GM21515 (cell line): Measurements from ENCODE around the gene ZC3H10.
A peak's percentile ranks its signal among the peaks of the same experiment; 100 is the strongest.
"Not testable (repeated sequence)": the region's sequence is repeated elsewhere in the genome, so short reads cannot be mapped to it uniquely, and the experiment has no call there.

Experiments used
- ATAC-seq: cut with Tn5 transposase; IDR thresholded peaks from one replicate; pipeline ENCODE4 v1.9.1; 2021; ENCODE audit not compliant: unreplicated experiment

Gene ZC3H10

DNA sequence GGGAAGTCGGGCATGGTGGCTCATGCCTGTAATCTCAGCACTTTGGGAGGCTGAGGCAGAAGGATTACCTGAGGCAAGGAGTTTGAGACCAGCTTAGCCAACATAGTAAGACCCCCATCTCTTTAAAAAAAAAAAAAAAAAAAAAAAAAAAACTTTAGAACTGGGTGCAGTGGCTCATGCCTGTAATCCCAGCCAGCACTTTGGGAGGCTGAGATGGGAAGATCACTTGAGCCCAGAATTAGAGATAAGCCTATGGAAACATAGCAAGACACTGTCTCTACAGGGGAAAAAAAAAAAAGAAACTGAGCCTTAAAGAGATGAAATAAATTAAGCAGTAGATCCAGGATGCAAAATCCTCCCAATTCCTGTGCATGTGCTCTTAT lies 15.4 kb upstream of the ZC3H10 start:
- no peak for ATAC-seq

DNA sequence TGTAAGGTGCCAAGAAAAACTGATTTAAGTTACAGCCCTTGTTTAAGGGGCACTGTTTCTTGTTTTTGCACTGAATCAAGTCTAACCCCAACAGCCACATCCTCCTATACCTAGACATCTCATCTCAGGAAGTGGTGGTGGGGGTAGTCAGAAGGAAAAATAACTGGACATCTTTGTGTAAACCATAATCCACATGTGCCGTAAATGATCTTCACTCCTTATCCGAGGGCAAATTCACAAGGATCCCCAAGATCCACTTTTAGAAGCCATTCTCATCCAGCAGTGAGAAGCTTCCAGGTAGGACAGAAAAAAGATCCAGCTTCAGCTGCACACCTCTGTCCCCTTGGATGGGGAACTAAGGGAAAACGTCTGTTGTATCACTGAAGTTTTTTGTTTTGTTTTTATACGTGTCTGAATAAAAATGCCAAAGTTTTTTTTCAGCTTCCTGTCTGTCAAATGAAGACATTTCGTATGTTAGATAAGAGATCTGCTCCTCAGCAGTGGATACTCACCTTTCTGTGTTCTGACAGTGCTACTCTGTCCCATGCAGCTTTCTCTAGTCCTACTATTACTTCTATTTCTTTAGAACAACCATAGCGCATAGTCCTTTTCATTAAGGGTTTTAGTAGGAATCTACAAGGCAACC lies 14.9 kb upstream of the ZC3H10 start:
- no peak for ATAC-seq

DNA sequence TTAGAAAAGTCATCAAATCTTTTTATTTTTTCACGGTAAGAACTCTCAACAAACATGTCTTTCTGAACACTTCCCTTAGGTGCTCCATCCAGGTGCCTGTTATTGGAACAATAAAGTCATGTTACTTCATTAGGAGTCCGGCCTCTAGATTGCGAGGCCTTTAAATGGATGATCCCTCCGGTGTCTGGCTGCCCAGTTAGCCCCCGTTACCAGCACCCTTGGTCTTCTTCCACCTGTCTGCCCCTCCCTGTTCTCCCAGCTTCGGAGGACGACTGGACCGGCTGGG lies 14.3 kb upstream of the ZC3H10 start:
- ATAC-seq: no peak

DNA sequence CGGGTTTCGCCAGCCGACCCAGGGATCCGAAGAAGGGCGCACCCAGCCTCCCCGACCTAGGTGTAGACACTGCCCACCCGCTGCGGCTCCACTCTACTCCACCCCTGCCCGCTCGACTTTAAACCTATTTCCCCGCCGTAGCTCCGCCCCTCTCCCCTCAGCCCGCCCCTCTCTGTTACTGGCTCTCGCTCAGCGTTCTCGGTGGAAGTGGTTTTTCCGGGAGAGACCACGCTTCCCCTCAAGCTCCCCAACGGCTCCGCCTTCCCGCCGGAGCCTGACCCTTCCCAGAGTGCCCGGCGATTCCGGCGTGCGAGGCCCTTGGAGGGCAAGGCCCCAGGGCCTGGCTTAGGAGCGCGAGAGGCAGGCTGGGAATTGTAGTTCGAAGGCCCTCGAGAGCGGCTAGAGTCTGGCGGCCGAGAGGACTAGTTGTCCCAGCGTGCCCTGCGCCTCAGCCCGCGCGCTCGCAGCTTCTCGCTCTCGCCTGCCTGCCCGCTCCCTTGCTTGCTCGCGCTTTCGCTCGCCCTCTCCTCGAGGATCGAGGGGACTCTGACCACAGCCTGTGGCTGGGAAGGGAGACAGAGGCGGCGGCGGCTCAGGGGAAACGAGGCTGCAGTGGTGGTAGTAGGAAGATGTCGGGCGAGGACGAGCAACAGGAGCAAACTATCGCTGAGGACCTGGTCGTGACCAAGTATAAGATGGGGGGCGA lies 13.8 kb upstream of the ZC3H10 start, which contains the start of gene PA2G4:
Gene PA2G4 (plus strand): TSS at position 451 of the 706 bp plus-strand sequence. CDS start 179 bp downstream, at position 630.
- peak; percentile 93 for ATAC-seq

DNA sequence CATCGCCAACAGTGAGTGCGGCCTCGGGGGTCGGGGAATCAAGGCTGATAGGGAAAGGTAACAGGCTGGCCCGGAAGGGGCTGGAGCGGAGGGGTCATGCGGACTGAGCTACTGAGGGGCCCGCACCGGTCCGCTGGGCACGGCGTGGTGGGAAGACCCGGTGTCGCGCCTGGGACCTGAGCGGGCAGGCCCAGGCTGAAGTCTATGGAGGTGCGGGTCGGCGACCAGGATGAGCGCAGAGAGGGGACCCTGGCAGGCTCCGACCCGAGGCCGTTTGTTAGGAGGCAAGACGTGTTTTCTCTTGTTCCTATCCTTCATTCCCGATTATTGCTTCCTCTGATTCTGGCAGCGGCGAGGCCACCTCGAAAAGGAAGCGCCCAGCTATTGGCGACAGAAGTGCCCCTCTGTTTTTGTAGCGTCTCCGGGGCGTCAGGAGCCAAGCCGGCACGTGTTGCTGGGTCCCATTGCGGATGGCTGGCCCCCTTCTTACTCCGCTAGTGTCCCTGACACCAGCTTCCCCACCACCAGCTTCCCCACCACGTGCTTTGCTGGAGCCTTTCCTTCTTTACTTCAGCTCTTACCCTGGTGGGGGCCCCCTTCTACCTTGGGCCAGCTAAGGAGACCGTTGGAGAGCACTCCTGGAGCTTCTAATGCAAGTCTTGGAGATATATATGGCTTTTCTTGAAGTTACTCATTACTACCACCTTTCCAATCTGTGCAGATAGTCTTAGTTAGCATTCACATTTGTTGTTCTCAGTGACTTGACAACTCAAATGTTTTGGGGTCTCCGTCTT lies 13.1 kb upstream of the ZC3H10 start:
- no peak for ATAC-seq

DNA sequence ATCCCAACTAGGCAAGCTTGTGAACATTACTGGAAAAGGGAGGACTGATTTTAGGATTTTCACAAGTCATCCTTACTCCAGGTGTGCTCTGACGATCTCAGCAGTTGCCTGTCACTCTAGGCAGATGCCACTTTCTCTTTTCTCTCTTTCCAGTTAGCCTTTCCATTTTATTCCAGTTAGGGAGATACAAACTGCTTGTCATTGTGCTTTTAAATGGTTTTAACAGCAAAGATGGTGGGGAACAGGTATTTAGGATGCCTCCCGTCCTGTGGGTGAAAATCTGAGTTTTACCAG lies 12.5 kb upstream of the ZC3H10 start:
- no peak for ATAC-seq

DNA sequence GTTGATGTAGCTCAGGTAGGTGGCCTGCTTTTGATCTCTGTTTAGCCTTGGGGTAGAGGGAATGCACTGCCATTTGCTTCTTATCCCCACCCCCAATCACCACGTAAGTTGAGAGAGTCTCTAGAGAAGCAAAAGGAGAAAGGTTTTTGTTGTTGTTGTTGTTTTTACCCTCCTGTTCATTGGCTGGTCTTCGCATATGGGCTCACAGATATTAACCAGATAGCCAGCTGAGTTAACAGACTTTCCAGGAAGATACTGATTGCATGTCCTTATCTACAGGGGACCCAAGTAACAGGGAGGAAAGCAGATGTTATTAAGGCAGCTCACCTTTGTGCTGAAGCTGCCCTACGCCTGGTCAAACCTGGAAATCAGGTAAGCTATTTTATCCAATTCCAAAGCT lies 10.8 kb upstream of the ZC3H10 start:
- ATAC-seq: no peak

DNA sequence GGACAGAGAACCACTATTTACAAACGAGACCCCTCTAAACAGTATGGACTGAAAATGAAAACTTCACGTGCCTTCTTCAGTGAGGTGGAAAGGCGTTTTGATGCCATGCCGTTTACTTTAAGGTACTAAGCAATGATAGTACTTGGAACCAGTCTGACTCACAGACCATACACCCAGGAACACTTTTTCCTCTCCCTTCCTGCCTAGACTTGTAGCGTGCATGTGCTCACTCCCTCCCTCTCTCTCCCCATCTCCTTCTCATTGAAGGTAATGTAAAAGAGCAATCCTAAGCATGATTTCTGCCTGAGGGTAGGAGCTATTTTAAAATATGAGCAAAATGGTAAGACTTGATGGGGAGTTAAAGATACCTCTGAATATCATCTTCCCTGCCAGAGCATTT lies 7.5 kb upstream of the ZC3H10 start:
- no peak for ATAC-seq

DNA sequence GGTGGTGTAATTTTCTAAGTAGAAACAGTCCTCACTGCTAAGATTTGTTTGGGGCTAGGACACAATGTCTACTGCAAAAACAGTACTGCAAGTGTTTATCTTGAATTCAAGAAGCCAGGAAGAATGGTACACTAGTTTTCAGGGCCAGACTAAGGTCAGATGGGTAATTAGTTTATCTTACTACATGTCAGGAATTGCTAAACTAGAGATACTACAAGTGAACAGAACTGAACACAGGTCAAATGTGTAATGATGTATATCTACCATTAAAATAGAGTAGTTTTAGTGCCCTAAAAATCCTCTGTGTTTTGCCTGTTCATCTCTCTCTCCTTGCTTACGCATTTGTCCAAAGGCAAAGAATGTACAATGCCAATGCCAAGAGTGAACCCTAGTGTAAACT lies 4.0 kb upstream of the ZC3H10 start:
- ATAC-seq: no peak

DNA sequence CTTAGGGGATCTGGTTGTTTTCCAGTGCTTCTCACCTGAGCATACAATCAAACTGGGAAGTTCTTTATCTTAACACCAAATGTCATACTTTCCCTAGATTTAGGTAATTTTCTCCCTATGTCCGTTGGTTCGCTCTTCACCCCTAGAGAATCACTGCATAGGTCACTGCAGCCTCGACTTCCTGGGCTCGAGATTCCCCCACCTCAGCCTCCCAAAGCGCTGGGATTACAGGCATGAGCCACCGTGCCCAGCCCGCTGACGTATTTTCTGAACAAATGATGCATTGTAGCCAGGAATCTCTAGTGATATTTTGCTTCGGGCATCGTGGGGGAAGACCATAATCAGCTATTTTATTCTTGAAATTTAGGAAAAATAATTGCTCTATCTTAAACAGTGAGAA lies 2.7 kb upstream of the ZC3H10 start:
- ATAC-seq: no peak

DNA sequence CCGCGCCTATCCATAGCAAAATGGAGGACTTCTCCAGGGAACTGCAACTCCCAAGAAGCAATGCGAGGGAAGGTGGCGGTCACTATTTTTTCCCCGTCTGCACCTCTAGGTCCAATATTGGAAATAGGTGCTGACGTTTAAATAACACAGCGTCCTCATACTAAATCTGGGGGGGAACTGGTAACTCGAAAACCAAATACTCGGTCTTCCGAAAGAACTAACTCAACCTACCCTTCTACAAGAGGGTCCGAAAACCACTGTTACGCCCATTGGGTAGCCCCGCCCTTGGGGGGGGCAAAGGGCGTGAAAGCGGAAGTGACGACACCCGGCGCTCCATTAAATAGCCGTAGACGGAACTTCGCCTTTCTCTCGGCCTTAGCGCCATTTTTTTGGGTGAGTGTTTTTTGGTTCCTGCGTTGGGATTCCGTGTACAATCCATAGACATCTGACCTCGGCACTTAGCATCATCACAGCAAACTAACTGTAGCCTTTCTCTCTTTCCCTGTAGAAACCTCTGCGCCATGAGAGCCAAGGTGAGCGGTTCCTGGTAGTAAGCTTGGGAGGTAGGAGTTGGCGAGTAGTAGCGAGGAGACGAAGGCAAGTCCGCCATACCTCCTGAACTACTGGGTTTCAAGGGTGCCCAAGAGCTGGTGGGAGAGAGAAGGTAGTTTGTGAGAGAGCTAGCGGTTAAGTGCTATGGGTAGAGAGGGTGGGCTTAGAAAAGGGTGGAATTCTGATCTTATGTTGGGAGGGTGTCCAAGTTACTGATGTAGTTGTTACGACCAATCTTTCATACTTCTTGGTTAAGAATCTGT lies 1.6 kb upstream of the ZC3H10 start, which contains the start of gene RPL41:
Gene RPL41 (plus strand): TSS at position 367 of the 815 bp plus-strand sequence.
- peak; percentile 35 for ATAC-seq

DNA sequence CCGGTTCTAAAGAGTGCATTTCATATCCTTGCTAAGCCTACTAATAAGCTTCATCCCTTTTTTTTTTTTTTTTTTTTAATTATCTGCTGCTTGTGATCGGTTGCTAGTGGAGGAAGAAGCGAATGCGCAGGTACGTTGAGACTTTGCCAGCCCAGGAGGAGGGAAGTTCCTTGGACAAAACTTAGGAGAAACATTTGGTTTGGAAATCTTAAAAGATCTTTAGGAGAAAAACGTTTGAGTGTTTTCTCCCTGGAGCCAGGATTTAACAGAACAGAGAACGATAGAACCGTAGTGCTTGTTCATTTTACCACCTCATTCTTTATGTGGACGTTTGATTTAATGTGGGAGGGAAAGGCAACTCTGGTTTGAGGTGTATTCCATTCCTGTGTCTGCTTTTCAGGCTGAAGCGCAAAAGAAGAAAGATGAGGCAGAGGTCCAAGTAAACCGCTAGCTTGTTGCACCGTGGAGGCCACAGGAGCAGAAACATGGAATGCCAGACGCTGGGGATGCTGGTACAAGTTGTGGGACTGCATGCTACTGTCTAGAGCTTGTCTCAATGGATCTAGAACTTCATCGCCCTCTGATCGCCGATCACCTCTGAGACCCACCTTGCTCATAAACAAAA lies 872 bp upstream of the ZC3H10 start:
- not testable (repeated sequence) for ATAC-seq

DNA sequence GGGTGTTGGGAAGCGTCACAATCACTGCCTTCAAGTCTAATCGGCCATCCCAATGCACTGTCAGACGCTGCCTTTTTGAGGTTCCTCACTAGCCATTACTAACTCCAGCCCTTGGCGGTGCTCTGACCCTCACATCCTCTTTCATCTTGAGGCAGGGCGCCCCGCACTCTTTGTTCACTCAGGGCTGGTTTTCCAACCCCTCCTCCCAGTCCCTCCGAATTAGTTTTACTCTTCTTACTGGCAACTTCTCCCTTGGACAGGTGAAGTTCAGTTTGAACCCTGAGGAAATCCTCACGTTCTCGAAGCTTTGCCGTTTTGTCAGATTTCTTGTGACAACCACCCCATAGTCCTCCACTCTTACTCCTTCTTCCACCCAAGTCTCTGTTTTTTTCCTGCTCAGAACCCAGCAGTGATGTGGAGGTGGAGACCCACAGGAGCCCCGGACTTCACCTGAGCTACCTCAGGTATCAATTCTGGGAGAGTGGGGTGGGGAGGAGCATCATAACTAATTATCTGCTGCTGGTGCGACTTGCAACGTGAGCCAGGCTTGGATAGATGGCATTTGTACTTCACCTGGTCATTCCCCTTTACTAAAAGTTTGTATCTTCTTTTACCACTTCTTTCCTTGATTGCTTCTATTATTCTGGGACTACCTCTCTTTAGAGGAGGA lies 757 bp downstream of the ZC3H10 start:
- no peak for ATAC-seq

DNA sequence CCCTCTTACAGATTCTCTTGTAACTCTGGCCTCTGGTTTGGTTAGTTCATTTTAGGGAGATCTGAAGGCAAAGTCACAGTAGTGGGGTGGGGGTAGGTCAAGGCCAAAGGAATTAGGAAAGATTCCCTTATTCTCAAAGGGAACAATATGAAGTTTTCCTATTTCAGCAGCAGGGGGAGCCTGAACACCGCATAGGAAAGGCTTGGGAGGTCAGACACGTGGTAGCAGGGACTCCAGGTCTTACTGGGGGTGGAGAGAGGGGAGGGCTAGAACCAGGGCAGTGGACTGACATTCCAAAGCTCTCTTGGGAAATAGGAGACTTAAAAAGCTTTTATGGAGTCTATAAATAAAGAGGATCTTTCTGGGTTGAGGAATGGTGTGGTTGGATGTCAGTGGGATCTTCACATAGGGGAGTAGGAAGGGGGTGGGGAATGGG lies 1.3 kb downstream of the ZC3H10 start:
- no peak for ATAC-seq

DNA sequence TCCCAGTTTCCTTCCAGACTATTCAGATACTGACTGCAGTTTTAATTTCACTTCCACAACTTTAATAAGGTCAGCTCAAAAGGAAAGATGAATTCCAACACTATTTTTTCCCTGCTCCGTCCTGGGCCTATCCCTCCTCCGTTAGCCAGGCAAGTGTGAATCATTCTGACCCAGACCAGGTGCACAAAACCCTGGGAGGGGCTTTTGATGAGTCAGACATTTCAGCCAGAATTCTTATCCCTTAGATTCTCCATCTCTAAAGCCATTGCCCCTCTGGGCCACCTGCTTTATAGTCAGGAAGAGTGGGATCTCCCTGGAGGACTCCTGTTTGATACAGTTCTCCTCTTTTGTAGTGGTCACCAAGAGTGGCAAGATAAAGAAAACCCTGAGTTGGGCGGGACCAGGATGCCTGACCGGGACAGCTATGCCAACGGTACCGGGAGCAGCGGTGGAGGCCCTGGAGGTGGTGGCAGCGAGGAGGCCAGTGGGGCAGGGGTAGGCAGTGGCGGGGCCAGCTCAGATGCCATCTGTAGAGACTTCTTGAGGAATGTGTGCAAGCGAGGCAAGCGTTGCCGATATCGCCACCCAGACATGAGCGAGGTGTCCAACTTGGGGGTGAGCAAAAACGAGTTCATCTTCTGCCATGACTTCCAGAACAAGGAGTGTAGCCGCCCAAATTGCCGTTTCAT lies 2.2 kb downstream of the ZC3H10 start:
- no peak for ATAC-seq

DNA sequence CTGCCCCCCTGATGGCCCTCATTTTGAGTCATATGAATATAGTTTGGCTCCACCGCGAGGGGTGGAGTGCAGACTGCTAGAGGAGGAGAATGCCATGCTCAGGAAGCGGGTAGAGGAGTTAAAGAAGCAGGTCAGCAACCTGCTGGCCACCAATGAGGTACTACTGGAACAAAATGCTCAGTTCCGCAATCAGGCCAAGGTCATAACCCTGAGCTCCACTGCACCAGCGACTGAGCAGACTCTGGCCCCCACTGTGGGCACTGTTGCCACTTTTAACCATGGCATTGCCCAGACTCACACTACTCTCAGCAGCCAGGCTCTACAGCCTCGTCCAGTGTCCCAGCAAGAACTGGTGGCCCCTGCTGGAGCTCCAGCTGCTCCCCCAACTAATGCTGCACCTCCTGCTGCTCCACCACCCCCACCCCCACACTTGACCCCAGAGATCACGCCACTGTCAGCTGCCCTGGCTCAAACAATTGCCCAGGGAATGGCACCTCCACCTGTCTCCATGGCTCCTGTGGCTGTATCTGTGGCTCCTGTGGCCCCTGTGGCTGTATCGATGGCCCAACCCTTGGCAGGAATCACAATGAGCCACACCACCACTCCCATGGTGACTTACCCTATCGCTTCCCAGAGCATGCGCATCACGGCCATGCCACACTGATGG lies 3.3 kb downstream of the ZC3H10 start:
- ATAC-seq: no peak

DNA sequence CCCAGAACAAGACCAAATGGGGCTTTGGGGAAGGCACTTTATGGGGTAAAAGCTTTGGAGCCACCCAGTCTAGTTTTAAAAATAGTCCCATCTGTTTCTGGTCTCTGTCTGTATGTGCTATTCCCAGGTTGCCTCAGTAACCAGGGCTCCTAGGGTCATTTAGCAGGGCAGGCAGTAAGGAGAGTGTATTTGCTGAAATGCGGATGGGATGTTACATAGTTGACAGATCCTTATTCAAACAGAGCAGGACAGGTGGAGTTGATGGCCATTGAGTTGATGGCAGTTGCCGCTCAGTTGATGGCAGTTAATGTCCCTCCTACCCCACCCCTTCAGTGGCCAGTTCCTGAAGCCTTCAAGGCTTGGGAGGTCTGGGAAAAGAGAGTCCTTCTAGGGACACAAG lies 4.6 kb downstream of the ZC3H10 start:
- ATAC-seq: no peak

DNA sequence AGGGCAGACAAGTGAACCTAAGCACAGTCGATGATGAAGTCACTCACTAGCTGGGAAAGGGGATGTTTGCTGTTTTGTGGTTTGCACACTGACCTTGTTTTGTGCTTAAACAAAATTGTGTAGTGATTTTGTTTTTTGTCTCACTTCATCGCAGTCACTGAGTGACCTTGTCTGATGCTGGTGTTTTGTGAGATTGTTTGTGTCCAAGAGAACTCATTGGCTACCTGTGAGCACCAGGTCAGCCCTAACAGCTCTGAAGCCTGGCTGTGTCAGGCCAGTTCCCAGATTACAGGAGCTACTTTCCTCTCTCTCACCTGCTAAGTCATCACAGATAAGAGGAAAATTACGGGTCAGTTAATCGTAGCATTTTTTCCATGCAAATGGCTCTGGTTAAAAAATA lies 6.1 kb downstream of the ZC3H10 start:
- no peak for ATAC-seq

DNA sequence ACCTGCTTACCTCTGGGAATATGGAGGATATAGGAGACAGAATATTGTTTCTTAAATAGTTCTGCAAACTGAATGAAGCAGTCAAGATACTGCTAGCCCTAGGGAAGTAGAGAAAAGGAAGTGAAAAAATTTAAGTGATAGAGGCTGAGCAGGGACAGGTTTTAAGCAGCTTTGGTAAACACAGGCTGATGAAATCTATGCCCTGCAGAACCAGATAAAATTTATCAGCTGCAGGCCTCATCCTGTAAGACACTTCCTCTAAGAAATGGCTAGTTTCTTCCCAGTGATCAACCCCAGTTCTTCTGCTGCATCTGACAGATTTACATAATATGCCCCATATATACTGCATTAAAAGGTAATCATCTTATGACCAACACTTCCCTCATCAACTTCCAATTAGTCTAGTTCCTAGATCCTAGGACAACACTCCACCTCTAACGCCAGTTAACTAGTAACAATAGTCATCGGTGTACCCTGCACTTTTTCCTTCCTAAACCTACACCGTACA lies 8.7 kb downstream of the ZC3H10 start:
- no peak for ATAC-seq
